Keratinocyte (primary cell): ENCODE measurements around the gene FDXR. TPM values are rescaled to one million over a fixed set of nuclear protein-coding genes. Genes with fewer than 3 reads are reported as not detected.

ENCODE experiments used
- DNase-seq: peaks from one replicate; pipeline ENCODE4 v3.0.0-alpha.2; 2011; ENCODE audit warnings: low read depth, missing footprints, low spot score
- FAIRE-seq: peaks from 2 replicates; lab custom pipeline; 2011; peaks lifted over from hg19 to GRCh38; lab: Jason Lieb, UNC
- H2AFZ ChIP-seq: 2 replicates; pipeline ENCODE4 v1.6.0; 2012; ENCODE audit warnings: low read length, control low read depth, inconsistent platforms; ENCODE audit not compliant: control insufficient read depth
- H3K27ac ChIP-seq: 2 replicates; pipeline ENCODE4 v1.5.1; 2011; ENCODE audit warnings: low read length; ENCODE audit not compliant: control insufficient read depth, insufficient read depth
- H3K27me3 ChIP-seq: 3 replicates; pipeline ENCODE4 v1.6.0; 2011; ENCODE audit warnings: low read length; ENCODE audit not compliant: control insufficient read depth, insufficient read depth; ENCODE audit errors: extremely low read depth
- H3K36me3 ChIP-seq, 2 experiments: 2 replicates in 1 of 2; 3 replicates in 1 of 2; pipeline ENCODE4 v1.5.1; 2011; ENCODE audit warnings: low read length in 2 of 2, mild to moderate bottlenecking in 1 of 2; ENCODE audit not compliant: control insufficient read depth in 2 of 2, insufficient read depth in 2 of 2; ENCODE audit errors: extremely low read depth in 1 of 2
- H3K4me1 ChIP-seq: 3 replicates; pipeline ENCODE4 v1.5.1; 2011; ENCODE audit warnings: low read length; ENCODE audit not compliant: control insufficient read depth, insufficient read depth; ENCODE audit errors: extremely low read depth
- H3K4me2 ChIP-seq: 3 replicates; pipeline ENCODE4 v1.6.0; 2011; ENCODE audit warnings: low read depth, low read length; ENCODE audit not compliant: control insufficient read depth, insufficient read depth; ENCODE audit errors: extremely low read depth
- H3K4me3 ChIP-seq, 3 experiments: fragments of 200-600 bp in 1 of 3; sonication (generic) in 1 of 3; 2 replicates in 2 of 3; 3 replicates in 1 of 3; pipeline ENCODE4 v1.5.1; 2011 to 2016; ENCODE audit warnings: low read length in 3 of 3, mild to moderate bottlenecking in 3 of 3, control low read depth in 2 of 3, inconsistent platforms in 1 of 3, low read depth in 1 of 3, mixed read lengths in 1 of 3, mixed run types in 1 of 3, moderate library complexity in 1 of 3; ENCODE audit not compliant: control insufficient read depth in 2 of 3, insufficient read depth in 2 of 3; ENCODE audit errors: extremely low read depth in 1 of 3
- H3K79me2 ChIP-seq: 2 replicates; pipeline ENCODE4 v1.6.0; 2012; ENCODE audit warnings: low read length; ENCODE audit not compliant: control insufficient read depth, insufficient read depth
- H3K9ac ChIP-seq: 3 replicates; pipeline ENCODE4 v1.6.0; 2011; ENCODE audit warnings: low read length; ENCODE audit not compliant: control insufficient read depth, insufficient read depth; ENCODE audit errors: extremely low read depth
- H3K9me1 ChIP-seq: 3 replicates; pipeline ENCODE4 v1.6.0; 2011; ENCODE audit warnings: low read length; ENCODE audit not compliant: control insufficient read depth, insufficient read depth; ENCODE audit errors: extremely low read depth
- H3K9me3 ChIP-seq: 2 replicates; pipeline ENCODE4 v1.5.1; 2012; ENCODE audit warnings: low read depth, low read length; ENCODE audit not compliant: control insufficient read depth
- H4K20me1 ChIP-seq: 3 replicates; pipeline ENCODE4 v1.6.0; 2011; ENCODE audit warnings: low read length; ENCODE audit not compliant: control insufficient read depth, insufficient read depth; ENCODE audit errors: extremely low read depth
- CTCF ChIP-seq, 3 experiments: IDR thresholded peaks in 1 of 3; conservative IDR thresholded peaks in 1 of 3; optimal IDR thresholded peaks in 1 of 3; 2 replicates in 2 of 3; 3 replicates in 1 of 3; pipeline versions ENCODE3 to v1.5.1; 2011; ENCODE audit warnings: low read length in 3 of 3, mild to moderate bottlenecking in 3 of 3, moderate library complexity in 2 of 3, control low read depth in 1 of 3, inconsistent platforms in 1 of 3; ENCODE audit not compliant: insufficient read depth in 2 of 3; ENCODE audit errors: extremely low read depth in 1 of 3
- EZH2 ChIP-seq: IDR thresholded peaks from one replicate; pipeline ENCODE4 v1.6.1; 2012; ENCODE audit warnings: inconsistent platforms, mild to moderate bottlenecking, low read length, moderate library complexity
- dilution Hi-C: fragments of 300-500 bp; cut with MboI; formaldehyde crosslinking; loops from one replicate; pipeline ENCODE4 v1.7.0; 2020; ENCODE audit warnings: low sequenced_read_pairs; ENCODE audit not compliant: extremely low pct_ligation_motif_present
- polyA plus RNA-seq, 5 experiments: library from polyadenylated mRNA; depleted of rRNA in 3 of 5; stranded (reverse) in 3 of 5; stranded (forward) in 1 of 5; unstranded in 1 of 5; fragments of >200 nt; gene quantifications; 1 replicate in 1 of 5; 2 replicates in 3 of 5; 3 replicates in 1 of 5; pipeline versions ENCODE4 v1.2.1 to v1.2.3, GENCODE V29; 2011 to 2012; ENCODE audit warnings: missing spikeins in 2 of 5, low read depth in 1 of 5, low replicate concordance in 1 of 5

The FDXR gene
- polyA plus RNA-seq, 1 donor (not counting 4 experiments of a cell fraction or from before 2014, with no cell fraction given): 12.0 TPM

GRCh38 chr17:74868908-74869255 is 3.9 kb downstream of the FDXR start:
- TF ChIP-seq EZH2 (no peak), CTCF (optimal IDR thresholded peaks at IDR 0.05 in 1 of 3, IDR thresholded peaks at IDR 0.05 in 1 of 3, conservative IDR thresholded peaks at IDR 0.05 in 1 of 3; ENCODE audit: extremely low read depth in 1 of 3, insufficient read depth in 2 of 3, low read length in 3 of 3) (no peak)
- H4K20me1 ChIP-seq: no peaks in the 10 kb centered on the region
- dilution Hi-C loops: no loop called here
- DNase-seq (no peak), FAIRE-seq (no peak)
- H3K27ac ChIP-seq: no peak overlapping the region
- no peak overlapping the region for H3K4me2 ChIP-seq
- H3K36me3 ChIP-seq: peaks cover 0 to 4% of the 10 kb centered on the region in 2 experiments
- no peak overlapping the region for H3K4me3 ChIP-seq
- H3K9ac ChIP-seq: no peak overlapping the region
- H2AFZ ChIP-seq: no peak overlapping the region
- peaks cover 17% of the 10 kb centered on the region for H3K4me1 ChIP-seq
- no peaks in the 10 kb centered on the region for H3K9me3 ChIP-seq
- peaks cover 8% of the 10 kb centered on the region for H3K79me2 ChIP-seq
- no peaks in the 10 kb centered on the region for H3K27me3 ChIP-seq
- no peaks in the 10 kb centered on the region for H3K9me1 ChIP-seq

GRCh38 chr17:74868251-74868907 is 4.4 kb downstream of the FDXR start:
- Histone ChIP-seq H3K4me1 (peaks cover 15% of the 10 kb centered on the region), H3K4me3 (no peak overlapping the region), H3K27ac (no peak overlapping the region), H3K9me3 (no peaks in the 10 kb centered on the region), H4K20me1 (no peaks in the 10 kb centered on the region), H3K36me3 (peaks cover 0 to 4% of the 10 kb centered on the region in 2 experiments), H3K9me1 (no peaks in the 10 kb centered on the region), H3K27me3 (no peaks in the 10 kb centered on the region), H3K9ac (no peak overlapping the region), H3K79me2 (peaks cover 8% of the 10 kb centered on the region), H3K4me2 (no peak overlapping the region), H2AFZ (no peak overlapping the region)
- TF ChIP-seq CTCF (optimal IDR thresholded peaks at IDR 0.05 in 1 of 3, IDR thresholded peaks at IDR 0.05 in 1 of 3, conservative IDR thresholded peaks at IDR 0.05 in 1 of 3; ENCODE audit: extremely low read depth in 1 of 3, insufficient read depth in 2 of 3, low read length in 3 of 3) (no peak), EZH2 (no peak)
- FAIRE-seq (no peak), DNase-seq (no peak)
- dilution Hi-C loops: no loop called here
